ENCODE results near the gene HLA-DOA.

HLA-DOA gene

DNA sequence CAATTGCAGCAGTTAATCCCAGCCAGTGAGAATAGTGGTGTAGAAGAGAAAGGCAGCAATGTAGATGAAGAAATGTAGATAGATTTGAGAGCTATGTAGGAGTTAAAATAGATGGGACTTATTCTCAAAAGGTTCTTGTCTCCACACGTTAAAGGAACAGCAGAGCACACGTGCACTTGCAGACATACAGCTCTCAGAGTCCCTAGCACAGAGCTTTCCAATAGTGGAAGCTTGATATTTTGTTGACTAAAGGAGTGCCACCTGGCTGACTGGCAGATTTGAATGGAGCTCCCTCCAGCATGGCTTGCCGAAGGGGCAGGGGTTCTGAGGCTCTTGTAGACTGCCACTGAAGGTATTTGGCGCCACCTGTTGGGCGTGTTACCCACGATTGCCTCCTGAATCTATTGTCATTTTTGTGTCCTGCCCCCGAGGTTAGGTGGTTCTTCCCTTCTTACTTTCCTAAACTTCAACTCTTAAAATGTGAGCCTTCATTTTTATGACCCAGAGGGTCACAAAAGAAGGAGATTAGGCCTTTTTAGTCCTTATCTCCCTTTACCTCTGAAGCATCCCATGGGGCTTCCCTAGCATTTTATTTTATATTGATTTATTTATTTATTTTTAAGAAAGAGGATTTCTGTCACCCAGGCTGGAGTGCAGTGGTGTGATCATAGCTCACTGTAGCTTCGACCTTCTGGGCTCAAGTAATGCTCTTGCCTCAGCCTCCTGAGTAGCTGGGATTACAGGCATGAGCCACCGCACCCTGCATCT lies 24.6 kb downstream of the HLA-DOA start:
- H3K9ac ChIP-seq (ENCODE audit: low read length) = no peak overlapping the region
- no peaks in the 10 kb centered on the region for H3K27me3 ChIP-seq (ENCODE audit: control insufficient read depth, insufficient read depth, low read length)
- H3K27ac ChIP-seq (ENCODE audit: low read length) = no peak overlapping the region
- peaks cover 23% of the 10 kb centered on the region for H3K36me3 ChIP-seq (ENCODE audit: control insufficient read depth, low read depth, low read length)
- no peaks in the 10 kb centered on the region for H3K9me3 ChIP-seq (ENCODE audit: control insufficient read depth, low read depth, low read length)
- H3K4me3 ChIP-seq (ENCODE audit: low read length) = no peak overlapping the region
- H3K4me1 ChIP-seq (ENCODE audit: control insufficient read depth, low read depth, low read length) = peaks cover 5% of the 10 kb centered on the region

DNA sequence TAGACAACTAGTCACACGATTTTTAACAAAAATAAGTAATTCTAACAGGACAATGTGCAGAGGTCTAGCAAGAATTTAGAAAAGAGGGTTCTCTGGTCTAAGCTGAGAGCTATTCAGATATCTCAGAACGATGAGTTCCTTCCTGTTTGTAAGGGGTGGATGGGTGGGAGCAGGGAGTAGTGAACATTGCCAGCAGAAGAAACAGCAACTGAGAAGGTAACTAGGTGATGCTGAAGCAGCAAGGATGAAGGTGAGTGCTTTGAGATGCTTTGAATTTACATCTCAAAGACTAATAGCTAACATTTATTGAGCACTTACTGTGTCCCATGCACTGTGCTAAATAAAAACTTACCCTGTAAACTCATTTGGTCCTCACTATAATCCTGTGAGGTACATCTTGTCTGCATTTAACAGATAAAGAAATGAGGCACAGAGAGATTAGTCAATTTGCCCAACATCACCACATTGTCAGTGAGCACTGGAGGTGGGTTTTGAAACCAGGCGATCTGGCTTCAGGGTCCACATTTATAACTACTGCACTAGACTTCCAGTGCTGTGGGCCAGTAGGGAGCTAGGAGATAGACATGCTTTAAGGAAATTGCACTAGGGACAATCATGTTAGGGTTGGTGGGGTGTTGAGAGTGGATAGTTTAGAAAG lies 25.3 kb downstream of the HLA-DOA start:
- Histone ChIP-seq H3K9me3 (ENCODE audit: control insufficient read depth, low read depth, low read length) (no peaks in the 10 kb centered on the region), H3K27me3 (ENCODE audit: control insufficient read depth, insufficient read depth, low read length) (no peaks in the 10 kb centered on the region), H3K27ac (ENCODE audit: low read length) (no peak overlapping the region), H3K9ac (ENCODE audit: low read length) (no peak overlapping the region), H3K4me3 (ENCODE audit: low read length) (no peak overlapping the region), H3K4me1 (ENCODE audit: control insufficient read depth, low read depth, low read length) (peaks cover 5% of the 10 kb centered on the region), H3K36me3 (ENCODE audit: control insufficient read depth, low read depth, low read length) (peaks cover 30% of the 10 kb centered on the region)

DNA sequence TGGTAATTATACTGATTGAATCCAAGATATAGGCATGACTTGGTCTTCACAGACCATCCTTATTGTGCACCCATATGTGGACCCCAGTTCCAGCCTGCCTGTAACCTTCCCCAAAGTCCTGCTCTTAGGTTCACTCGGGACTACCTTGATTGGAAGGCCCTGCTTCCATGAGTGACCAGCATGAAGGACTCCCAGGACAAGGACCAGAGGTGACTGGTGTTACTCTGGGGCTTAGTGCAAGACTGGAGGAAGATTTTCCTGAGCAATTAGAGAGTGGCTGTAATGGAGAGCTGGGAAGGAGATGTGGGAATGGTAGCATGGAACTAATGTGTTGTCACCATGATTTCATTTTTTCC lies 25.9 kb downstream of the HLA-DOA start:
- H3K27ac ChIP-seq (ENCODE audit: low read length) = no peak overlapping the region
- H3K4me3 ChIP-seq (ENCODE audit: low read length) = no peak overlapping the region
- H3K27me3 ChIP-seq (ENCODE audit: control insufficient read depth, insufficient read depth, low read length) = no peaks in the 10 kb centered on the region
- no peaks in the 10 kb centered on the region for H3K9me3 ChIP-seq (ENCODE audit: control insufficient read depth, low read depth, low read length)
- H3K9ac ChIP-seq (ENCODE audit: low read length) = no peak overlapping the region
- peaks cover 5% of the 10 kb centered on the region for H3K4me1 ChIP-seq (ENCODE audit: control insufficient read depth, low read depth, low read length)
- H3K36me3 ChIP-seq (ENCODE audit: control insufficient read depth, low read depth, low read length) = peaks cover 36% of the 10 kb centered on the region

DNA sequence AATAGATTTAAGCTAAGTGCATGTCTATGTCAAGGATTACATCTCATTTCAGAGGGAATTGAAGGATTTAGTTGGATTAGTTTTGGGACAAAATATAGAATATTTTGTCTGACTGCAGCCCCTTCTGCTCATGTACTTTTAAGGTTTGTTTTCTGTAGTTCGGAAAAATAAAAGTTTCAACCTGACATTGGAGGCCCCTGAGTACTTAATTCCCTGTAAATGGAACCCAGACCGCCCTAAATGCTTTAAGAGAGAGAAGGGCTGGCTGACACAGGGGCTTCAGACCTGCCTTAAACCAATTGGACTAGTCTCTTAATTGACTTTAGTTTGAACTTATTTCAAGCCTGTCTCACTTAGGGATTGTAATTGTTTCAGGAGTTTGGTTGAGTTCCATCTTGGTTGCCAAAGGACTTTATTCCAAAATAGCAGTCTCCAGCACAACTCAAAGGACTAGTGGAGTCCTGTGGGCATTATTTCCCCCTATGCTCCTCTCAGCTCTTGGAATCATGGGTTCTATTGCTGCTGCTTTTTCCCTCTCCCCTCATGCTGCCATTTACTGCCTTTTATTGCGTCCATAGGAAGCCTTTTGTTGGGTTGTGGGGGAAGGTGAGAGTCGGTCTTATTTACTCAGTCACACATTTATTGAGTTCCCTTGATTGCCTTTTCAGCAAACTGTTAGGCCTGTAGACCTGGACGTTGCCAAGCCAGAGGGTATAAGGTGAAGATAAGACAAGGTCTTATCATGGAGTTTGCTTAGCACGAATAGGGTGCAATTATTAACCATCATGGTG lies 26.5 kb downstream of the HLA-DOA start:
- H3K4me1 ChIP-seq (ENCODE audit: control insufficient read depth, low read depth, low read length) = peaks cover 5% of the 10 kb centered on the region
- H3K27ac ChIP-seq (ENCODE audit: low read length) = no peak overlapping the region
- no peaks in the 10 kb centered on the region for H3K9me3 ChIP-seq (ENCODE audit: control insufficient read depth, low read depth, low read length)
- no peaks in the 10 kb centered on the region for H3K27me3 ChIP-seq (ENCODE audit: control insufficient read depth, insufficient read depth, low read length)
- H3K36me3 ChIP-seq (ENCODE audit: control insufficient read depth, low read depth, low read length) = peaks cover 42% of the 10 kb centered on the region
- H3K9ac ChIP-seq (ENCODE audit: low read length) = no peak overlapping the region
- no peak overlapping the region for H3K4me3 ChIP-seq (ENCODE audit: low read length)

DNA sequence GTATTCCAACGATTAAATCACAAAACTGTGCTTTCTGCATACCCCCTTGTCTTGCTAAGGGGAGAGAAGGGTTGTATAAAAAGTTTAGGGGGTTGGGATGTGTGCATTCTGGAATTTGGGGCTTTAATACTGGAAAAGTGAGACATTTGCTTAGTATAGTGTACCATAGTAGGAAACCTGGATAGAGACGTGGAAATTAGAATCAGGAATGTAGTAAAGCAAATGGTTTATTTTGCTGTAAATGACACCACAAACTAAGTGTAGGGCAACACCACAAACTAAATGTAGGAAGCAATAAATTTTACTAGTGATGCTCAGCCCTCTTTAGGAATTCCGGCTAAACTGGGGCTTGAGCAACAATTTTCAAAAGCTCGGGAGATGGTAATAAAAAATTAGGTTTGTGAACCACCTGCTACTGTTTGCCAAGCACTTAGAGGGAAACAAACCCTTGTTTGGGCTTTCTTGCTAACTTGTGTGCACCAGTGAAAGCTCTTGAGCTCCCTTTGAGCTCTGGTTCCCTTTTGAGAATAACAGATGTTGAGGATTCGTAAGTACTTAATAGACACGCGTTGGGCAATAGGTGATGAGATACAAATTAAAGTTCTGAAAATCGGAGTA lies 27.2 kb downstream of the HLA-DOA start:
- Histone ChIP-seq H3K4me1 (ENCODE audit: control insufficient read depth, low read depth, low read length) (peaks cover 5% of the 10 kb centered on the region), H3K9me3 (ENCODE audit: control insufficient read depth, low read depth, low read length) (no peaks in the 10 kb centered on the region), H3K36me3 (ENCODE audit: control insufficient read depth, low read depth, low read length) (peaks cover 49% of the 10 kb centered on the region), H3K9ac (ENCODE audit: low read length) (no peak overlapping the region), H3K27me3 (ENCODE audit: control insufficient read depth, insufficient read depth, low read length) (no peaks in the 10 kb centered on the region), H3K4me3 (ENCODE audit: low read length) (no peak overlapping the region), H3K27ac (ENCODE audit: low read length) (no peak overlapping the region)

DNA sequence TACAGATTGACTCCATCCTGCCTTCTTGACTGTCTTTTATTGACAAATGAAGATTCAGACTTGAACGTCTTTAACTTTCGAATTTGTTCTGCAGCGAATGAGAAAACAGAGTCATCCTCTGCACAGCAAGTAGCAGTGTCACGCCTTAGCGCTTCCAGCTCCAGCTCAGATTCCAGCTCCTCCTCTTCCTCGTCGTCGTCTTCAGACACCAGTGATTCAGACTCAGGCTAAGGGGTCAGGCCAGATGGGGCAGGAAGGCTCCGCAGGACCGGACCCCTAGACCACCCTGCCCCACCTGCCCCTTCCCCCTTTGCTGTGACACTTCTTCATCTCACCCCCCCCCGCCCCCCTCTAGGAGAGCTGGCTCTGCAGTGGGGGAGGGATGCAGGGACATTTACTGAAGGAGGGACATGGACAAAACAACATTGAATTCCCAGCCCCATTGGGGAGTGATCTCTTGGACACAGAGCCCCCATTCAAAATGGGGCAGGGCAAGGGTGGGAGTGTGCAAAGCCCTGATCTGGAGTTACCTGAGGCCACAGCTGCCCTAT lies 28.8 kb downstream of the HLA-DOA start:
- Histone ChIP-seq H3K27ac (ENCODE audit: low read length) (no peak overlapping the region), H3K27me3 (ENCODE audit: control insufficient read depth, insufficient read depth, low read length) (no peaks in the 10 kb centered on the region), H3K9ac (ENCODE audit: low read length) (no peak overlapping the region), H3K9me3 (ENCODE audit: control insufficient read depth, low read depth, low read length) (no peaks in the 10 kb centered on the region), H3K4me3 (ENCODE audit: low read length) (no peak overlapping the region), H3K4me1 (ENCODE audit: control insufficient read depth, low read depth, low read length) (peaks cover 5% of the 10 kb centered on the region), H3K36me3 (ENCODE audit: control insufficient read depth, low read depth, low read length) (peaks cover 65% of the 10 kb centered on the region)

DNA sequence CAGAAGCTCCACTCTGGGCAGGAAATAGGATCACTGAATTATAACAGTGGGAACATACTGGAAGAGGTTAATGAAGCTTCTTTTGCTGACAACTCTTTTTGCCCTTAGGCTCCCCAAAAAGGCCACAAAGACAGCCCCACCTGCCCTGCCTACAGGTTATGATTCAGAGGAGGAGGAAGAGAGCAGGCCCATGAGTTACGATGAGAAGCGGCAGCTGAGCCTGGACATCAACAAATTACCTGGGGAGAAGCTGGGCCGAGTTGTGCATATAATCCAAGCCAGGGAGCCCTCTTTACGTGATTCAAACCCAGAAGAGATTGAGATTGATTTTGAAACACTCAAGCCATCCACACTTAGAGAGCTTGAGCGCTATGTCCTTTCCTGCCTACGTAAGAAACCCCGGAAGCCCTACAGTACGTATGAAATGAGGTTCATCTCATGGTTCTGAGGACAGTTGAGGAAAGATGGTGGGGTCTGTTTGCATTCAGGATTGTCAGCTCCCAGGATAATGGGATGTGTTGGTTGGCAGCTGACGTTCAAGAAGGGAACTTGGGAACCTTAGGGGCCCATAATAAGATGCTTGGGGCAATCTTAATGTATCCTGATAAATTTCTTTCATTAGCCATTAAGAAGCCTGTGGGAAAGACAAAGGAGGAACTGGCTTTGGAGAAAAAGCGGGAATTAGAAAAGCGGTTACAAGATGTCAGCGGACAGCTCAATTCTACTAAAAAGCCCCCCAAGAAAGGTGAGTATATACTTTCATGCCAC lies 29.5 kb downstream of the HLA-DOA start:
- no peaks in the 10 kb centered on the region for H3K27me3 ChIP-seq (ENCODE audit: control insufficient read depth, insufficient read depth, low read length)
- peaks cover 72% of the 10 kb centered on the region for H3K36me3 ChIP-seq (ENCODE audit: control insufficient read depth, low read depth, low read length)
- H3K4me1 ChIP-seq (ENCODE audit: control insufficient read depth, low read depth, low read length) = peaks cover 5% of the 10 kb centered on the region
- no peak overlapping the region for H3K4me3 ChIP-seq (ENCODE audit: low read length)
- H3K27ac ChIP-seq (ENCODE audit: low read length) = no peak overlapping the region
- H3K9ac ChIP-seq (ENCODE audit: low read length) = no peak overlapping the region
- H3K9me3 ChIP-seq (ENCODE audit: control insufficient read depth, low read depth, low read length) = no peaks in the 10 kb centered on the region

DNA sequence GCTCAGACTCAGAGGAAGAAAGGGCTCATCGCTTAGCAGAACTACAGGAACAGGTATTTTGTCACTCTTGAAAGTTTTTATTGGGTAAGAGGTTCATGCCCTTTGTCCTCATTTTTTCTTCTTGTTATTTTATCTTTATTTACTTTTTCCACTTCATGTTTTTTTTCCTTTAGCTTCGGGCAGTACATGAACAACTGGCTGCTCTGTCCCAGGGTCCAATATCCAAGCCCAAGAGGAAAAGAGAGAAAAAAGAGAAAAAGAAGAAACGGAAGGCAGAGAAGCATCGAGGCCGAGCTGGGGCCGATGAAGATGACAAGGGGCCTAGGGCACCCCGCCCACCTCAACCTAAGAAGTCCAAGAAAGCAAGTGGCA lies 31.5 kb downstream of the HLA-DOA start:
- H3K36me3 ChIP-seq (ENCODE audit: control insufficient read depth, low read depth, low read length) = peaks cover 92% of the 10 kb centered on the region
- H3K27me3 ChIP-seq (ENCODE audit: control insufficient read depth, insufficient read depth, low read length) = no peaks in the 10 kb centered on the region
- H3K27ac ChIP-seq (ENCODE audit: low read length) = no peak overlapping the region
- H3K4me3 ChIP-seq (ENCODE audit: low read length) = no peak overlapping the region
- H3K9me3 ChIP-seq (ENCODE audit: control insufficient read depth, low read depth, low read length) = no peaks in the 10 kb centered on the region
- peaks cover 5% of the 10 kb centered on the region for H3K4me1 ChIP-seq (ENCODE audit: control insufficient read depth, low read depth, low read length)
- no peak overlapping the region for H3K9ac ChIP-seq (ENCODE audit: low read length)

DNA sequence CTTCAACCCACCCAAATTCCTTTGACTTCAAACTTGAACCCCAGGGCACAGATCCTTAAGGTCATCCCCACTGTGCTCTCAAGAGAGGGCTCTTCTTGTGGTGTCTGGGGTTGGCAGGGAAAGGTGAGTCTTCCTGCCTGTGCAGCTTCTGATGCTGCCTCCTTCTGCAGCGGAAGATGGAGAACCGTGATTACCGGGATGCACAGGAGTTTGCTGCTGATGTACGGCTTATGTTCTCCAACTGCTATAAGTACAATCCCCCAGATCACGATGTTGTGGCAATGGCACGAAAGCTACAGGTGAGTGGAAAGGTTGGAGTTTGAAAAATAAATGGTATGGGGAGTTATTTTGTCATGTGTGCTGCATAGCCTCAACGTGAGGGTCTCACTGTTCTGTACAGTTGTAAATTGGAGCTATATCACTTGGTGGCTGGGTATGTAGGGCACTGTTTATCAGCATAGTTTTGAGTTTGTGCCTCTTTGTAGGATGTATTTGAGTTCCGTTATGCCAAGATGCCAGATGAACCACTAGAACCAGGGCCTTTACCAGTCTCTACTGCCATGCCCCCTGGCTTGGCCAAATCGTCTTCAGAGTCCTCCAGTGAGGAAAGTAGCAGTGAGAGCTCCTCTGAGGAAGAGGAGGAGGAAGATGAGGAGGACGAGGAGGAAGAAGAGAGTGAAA lies 32.0 kb downstream of the HLA-DOA start:
- H3K27ac ChIP-seq (ENCODE audit: low read length) = no peak overlapping the region
- H3K36me3 ChIP-seq (ENCODE audit: control insufficient read depth, low read depth, low read length) = peaks cover 97% of the 10 kb centered on the region
- no peaks in the 10 kb centered on the region for H3K27me3 ChIP-seq (ENCODE audit: control insufficient read depth, insufficient read depth, low read length)
- H3K4me3 ChIP-seq (ENCODE audit: low read length) = no peak overlapping the region
- peaks cover 5% of the 10 kb centered on the region for H3K4me1 ChIP-seq (ENCODE audit: control insufficient read depth, low read depth, low read length)
- no peak overlapping the region for H3K9ac ChIP-seq (ENCODE audit: low read length)
- H3K9me3 ChIP-seq (ENCODE audit: control insufficient read depth, low read depth, low read length) = no peaks in the 10 kb centered on the region

DNA sequence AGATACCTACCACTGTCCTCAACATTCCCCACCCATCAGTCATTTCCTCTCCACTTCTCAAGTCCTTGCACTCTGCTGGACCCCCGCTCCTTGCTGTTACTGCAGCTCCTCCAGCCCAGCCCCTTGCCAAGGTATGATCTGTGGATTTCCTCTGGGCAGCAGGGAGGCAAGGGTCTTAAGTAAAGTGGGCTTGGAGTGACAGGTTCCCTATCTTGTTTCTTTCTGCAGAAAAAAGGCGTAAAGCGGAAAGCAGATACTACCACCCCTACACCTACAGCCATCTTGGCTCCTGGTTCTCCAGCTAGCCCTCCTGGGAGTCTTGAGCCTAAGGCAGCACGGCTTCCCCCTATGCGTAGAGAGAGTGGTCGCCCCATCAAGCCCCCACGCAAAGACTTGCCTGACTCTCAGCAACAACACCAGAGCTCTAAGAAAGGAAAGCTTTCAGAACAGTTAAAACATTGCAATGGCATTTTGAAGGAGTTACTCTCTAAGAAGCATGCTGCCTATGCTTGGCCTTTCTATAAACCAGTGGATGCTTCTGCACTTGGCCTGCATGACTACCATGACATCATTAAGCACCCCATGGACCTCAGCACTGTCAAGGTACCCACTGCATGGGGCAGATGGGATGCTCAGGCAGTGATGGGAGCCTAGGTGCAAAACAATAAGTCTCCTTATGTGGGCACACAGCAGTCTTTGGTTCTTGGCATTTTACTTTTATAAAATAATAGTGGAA lies 32.9 kb downstream of the HLA-DOA start:
- Histone ChIP-seq H3K4me3 (ENCODE audit: low read length) (no peak overlapping the region), H3K9ac (ENCODE audit: low read length) (no peak overlapping the region), H3K27me3 (ENCODE audit: control insufficient read depth, insufficient read depth, low read length) (no peaks in the 10 kb centered on the region), H3K27ac (ENCODE audit: low read length) (no peak overlapping the region), H3K9me3 (ENCODE audit: control insufficient read depth, low read depth, low read length) (no peaks in the 10 kb centered on the region), H3K36me3 (ENCODE audit: control insufficient read depth, low read depth, low read length) (peaks cover 94% of the 10 kb centered on the region), H3K4me1 (ENCODE audit: control insufficient read depth, low read depth, low read length) (peaks cover 5% of the 10 kb centered on the region)
